BLaER1 treated with 17β-estradiol and CSF1 and Interleukin-3, amounts not matched to agents 10 nM and 100 nM (cell line): ENCODE measurements around the gene NPY4R.
"Not testable (repeated sequence)": the region's sequence is repeated elsewhere in the genome, so short reads cannot be mapped to it uniquely, and the experiment has no call there.

Experiments
- H3K27ac ChIP-seq, 11 experiments: shearing (Covaris generic); formaldehyde crosslinking; 2 replicates each; pipeline ENCODE4 v1.8.1; 2022
- H3K27me3 ChIP-seq, 11 experiments: shearing (Covaris generic); formaldehyde crosslinking; 2 replicates each; pipeline ENCODE4 v1.8.1; 2022
- H3K36me3 ChIP-seq, 11 experiments: shearing (Covaris generic); formaldehyde crosslinking; 2 replicates each; pipeline ENCODE4 v1.8.1; 2022
- H3K4me1 ChIP-seq, 10 experiments: shearing (Covaris generic); formaldehyde crosslinking; 2 replicates each; pipeline ENCODE4 v1.8.1; 2022
- H3K4me2 ChIP-seq, 11 experiments: shearing (Covaris generic); formaldehyde crosslinking; 2 replicates each; pipeline ENCODE4 v1.8.1; 2022
- H3K4me3 ChIP-seq, 10 experiments: shearing (Covaris generic); formaldehyde crosslinking; 2 replicates each; pipeline ENCODE4 v1.8.1; 2022
- H3K9ac ChIP-seq, 11 experiments: shearing (Covaris generic); formaldehyde crosslinking; 2 replicates each; pipeline ENCODE4 v1.8.1; 2022
- H3K9me3 ChIP-seq, 11 experiments: shearing (Covaris generic); formaldehyde crosslinking; replicated peaks in 1 of 11; 2 replicates each; pipeline ENCODE4 v1.8.1; 2022
- H4K20me1 ChIP-seq, 11 experiments: shearing (Covaris generic); formaldehyde crosslinking; 2 replicates each; pipeline ENCODE4 v1.8.1; 2022

NPY4R gene

GRCh38 chr10:46442706-46443275, 23.0 kb downstream of the NPY4R start:
- H3K4me3 ChIP-seq, H3K36me3 ChIP-seq, H3K27me3 ChIP-seq, H3K9ac ChIP-seq, H3K4me2 ChIP-seq, H4K20me1 ChIP-seq, H3K27ac ChIP-seq, H3K4me1 ChIP-seq: not testable (repeated sequence)
- peaks cover 0 to 14% (median 0%) of the 10 kb centered on the region in 11 experiments; a peak in 5 of 22 replicates for H3K9me3 ChIP-seq

- H3K27ac ChIP-seq, H3K4me1 ChIP-seq, H3K4me2 ChIP-seq, H3K27me3 ChIP-seq, H4K20me1 ChIP-seq, H3K9ac ChIP-seq, H3K4me3 ChIP-seq, H3K36me3 ChIP-seq: not testable (repeated sequence)
- H3K9me3 ChIP-seq: peaks cover 0 to 14% (median 0%) of the 10 kb centered on the region in 11 experiments; a peak in 5 of 22 replicates
These were observed 23.9 kb downstream of the NPY4R start for GRCh38 chr10:46441837-46442278.

GRCh38 chr10:46440942-46441341, 24.8 kb downstream of the NPY4R start:
- H3K27me3 ChIP-seq, H3K36me3 ChIP-seq, H3K27ac ChIP-seq, H3K4me1 ChIP-seq, H3K4me2 ChIP-seq, H3K4me3 ChIP-seq, H4K20me1 ChIP-seq, H3K9ac ChIP-seq: not testable (repeated sequence)
- peaks cover 0 to 14% (median 0%) of the 10 kb centered on the region in 11 experiments; a peak in 6 of 22 replicates for H3K9me3 ChIP-seq

GRCh38 chr10:46423550-46423949, 42.2 kb downstream of the NPY4R start:
- H3K9ac ChIP-seq, H4K20me1 ChIP-seq, H3K36me3 ChIP-seq, H3K27me3 ChIP-seq, H3K9me3 ChIP-seq, H3K4me2 ChIP-seq, H3K27ac ChIP-seq, H3K4me3 ChIP-seq, H3K4me1 ChIP-seq: not testable (repeated sequence)

GRCh38 chr10:46419570-46420379, 46.0 kb downstream of the NPY4R start:
- H3K4me1 ChIP-seq: not testable (repeated sequence)

DNA sequence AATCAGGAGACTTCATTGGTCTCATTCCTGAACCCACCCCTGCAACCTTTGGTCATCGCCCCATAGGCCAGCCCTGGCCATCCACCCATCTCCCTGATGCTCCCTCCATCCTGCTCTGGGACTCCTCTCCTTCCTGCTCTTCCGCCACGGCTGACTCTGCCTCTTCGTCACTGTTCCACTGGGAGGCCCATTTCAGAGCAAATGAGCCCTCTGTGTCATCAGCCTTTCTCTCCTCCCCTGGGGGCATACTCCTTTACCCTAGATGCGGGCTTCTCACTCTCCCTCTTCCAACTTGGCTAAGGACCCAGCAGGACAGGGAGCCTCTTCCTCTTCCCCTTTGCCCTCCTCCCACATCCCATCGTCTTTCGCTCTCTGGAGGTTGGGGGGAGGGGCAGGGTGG, 47.5 kb downstream of the NPY4R start:
- not testable (repeated sequence) for H3K27ac ChIP-seq, H3K36me3 ChIP-seq, H3K4me1 ChIP-seq, H3K4me2 ChIP-seq, H3K9me3 ChIP-seq, H3K4me3 ChIP-seq, H4K20me1 ChIP-seq, H3K27me3 ChIP-seq, H3K9ac ChIP-seq

More at GRCh38 chr10:46419570-46420379, 46.0 kb downstream of the NPY4R start:
- not testable (repeated sequence) for H3K4me2 ChIP-seq, H3K9me3 ChIP-seq, H3K36me3 ChIP-seq, H4K20me1 ChIP-seq, H3K4me3 ChIP-seq, H3K9ac ChIP-seq, H3K27ac ChIP-seq, H3K27me3 ChIP-seq

DNA sequence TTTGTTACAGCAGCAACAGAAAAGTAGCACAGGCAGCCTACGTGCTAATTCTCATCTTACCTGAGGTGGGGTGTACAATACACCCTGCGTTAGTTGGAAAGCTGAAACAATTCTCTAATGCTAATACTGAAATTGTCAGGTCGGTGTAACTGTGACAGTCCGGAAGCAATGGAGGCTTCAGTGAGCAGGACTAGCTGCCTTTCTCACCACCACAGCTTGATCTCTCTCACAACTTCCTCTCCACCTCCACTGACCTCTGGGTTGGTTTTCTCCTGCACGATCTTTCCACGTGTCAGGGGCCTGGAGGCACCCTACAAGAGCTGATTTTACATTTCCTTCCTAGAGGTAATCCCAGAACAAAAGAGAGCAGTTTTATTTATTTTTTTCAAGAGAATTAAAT, 50.5 kb downstream of the NPY4R start:
- not testable (repeated sequence) for H3K27me3 ChIP-seq, H3K4me1 ChIP-seq, H3K27ac ChIP-seq, H4K20me1 ChIP-seq, H3K9ac ChIP-seq, H3K4me3 ChIP-seq, H3K36me3 ChIP-seq, H3K9me3 ChIP-seq, H3K4me2 ChIP-seq

DNA sequence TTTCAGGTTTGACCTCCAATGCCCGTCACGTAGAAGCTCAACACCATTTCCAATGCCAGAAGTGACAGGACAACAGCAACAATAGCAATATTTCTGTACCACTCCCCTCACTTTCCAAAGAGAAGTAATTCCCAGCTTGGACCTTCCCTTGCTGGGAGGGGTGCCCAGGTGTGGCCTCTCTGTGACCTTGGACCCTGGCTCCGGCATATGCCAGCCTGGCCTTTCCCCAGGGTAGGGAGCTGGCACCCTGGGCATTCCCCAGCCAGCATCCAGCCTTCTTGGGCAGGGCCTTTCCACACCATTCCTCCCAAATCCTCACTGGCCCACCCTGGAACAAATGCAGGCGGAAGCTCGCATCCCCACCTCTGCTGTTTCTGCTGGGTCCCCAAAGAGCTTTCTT, 53.1 kb downstream of the NPY4R start:
- not testable (repeated sequence) for H3K4me1 ChIP-seq, H3K9ac ChIP-seq, H3K27me3 ChIP-seq, H3K9me3 ChIP-seq, H3K4me2 ChIP-seq, H3K36me3 ChIP-seq, H3K4me3 ChIP-seq, H4K20me1 ChIP-seq, H3K27ac ChIP-seq

GRCh38 chr10:46411123-46411522, 54.6 kb downstream of the NPY4R start:
- not testable (repeated sequence) for H3K4me2 ChIP-seq, H4K20me1 ChIP-seq, H3K9ac ChIP-seq, H3K9me3 ChIP-seq, H3K4me1 ChIP-seq, H3K36me3 ChIP-seq, H3K4me3 ChIP-seq, H3K27me3 ChIP-seq, H3K27ac ChIP-seq
